OCI-LY1 (cell line): ENCODE data around the gene B2M.

Source experiments
- H2AFZ ChIP-seq: fragments of 200-600 bp; sonication (generic), shearing (Covaris generic); 2 replicates; pipeline ENCODE4 v1.6.0; 2014; ENCODE audit warnings: antibody characterized with exemption, mild to moderate bottlenecking, low read length
- H3F3A ChIP-seq: fragments of 200-600 bp; sonication (generic), shearing (Covaris generic); 2 replicates; pipeline ENCODE4 v1.6.0; 2014; ENCODE audit warnings: mild to moderate bottlenecking, antibody characterized with exemption, low read length, moderate library complexity; ENCODE audit not compliant: insufficient read depth
- H3K27ac ChIP-seq: fragments of 200-600 bp; sonication (generic); 2 replicates; pipeline ENCODE4 v1.5.1; 2014; ENCODE audit warnings: low read length, mixed run types, mild to moderate bottlenecking, low read depth; ENCODE audit not compliant: poor library complexity, severe bottlenecking
- H3K27me3 ChIP-seq: fragments of 200-600 bp; sonication (generic); 2 replicates; pipeline ENCODE4 v1.6.0; 2014; ENCODE audit warnings: antibody characterized with exemption, mild to moderate bottlenecking, low read length, moderate library complexity; ENCODE audit not compliant: insufficient read depth
- H3K36me3 ChIP-seq: fragments of 200-600 bp; sonication (generic); 2 replicates; pipeline ENCODE4 v1.6.1; 2014; ENCODE audit warnings: mild to moderate bottlenecking, antibody characterized with exemption, low read length, moderate library complexity, mixed read lengths; ENCODE audit not compliant: insufficient read depth
- H3K4me1 ChIP-seq: fragments of 200-600 bp; sonication (generic); 2 replicates; pipeline ENCODE4 v1.5.1; 2014; ENCODE audit warnings: mild to moderate bottlenecking, low read length, moderate library complexity; ENCODE audit not compliant: insufficient read depth, severe bottlenecking
- H3K4me2 ChIP-seq: fragments of 200-600 bp; sonication (generic), shearing (Covaris generic); 2 replicates; pipeline ENCODE4 v1.6.1; 2014; ENCODE audit warnings: low read length
- H3K4me3 ChIP-seq: fragments of 200-600 bp; sonication (generic); 2 replicates; pipeline ENCODE4 v1.5.1; 2014; ENCODE audit warnings: low read length, low read depth, mild to moderate bottlenecking, mixed read lengths; ENCODE audit not compliant: poor library complexity, severe bottlenecking
- H3K79me2 ChIP-seq: fragments of 200-600 bp; shearing (Covaris generic); 2 replicates; pipeline ENCODE4 v1.6.1; 2016; ENCODE audit warnings: mixed run types, low read length, mixed read lengths; ENCODE audit not compliant: insufficient read depth
- H3K9ac ChIP-seq: fragments of 200-600 bp; sonication (generic), shearing (Covaris generic); 2 replicates; pipeline ENCODE4 v1.6.1; 2014; ENCODE audit warnings: mild to moderate bottlenecking, low read length, mixed read lengths
- H3K9me2 ChIP-seq: fragments of 200-600 bp; sonication (generic), shearing (Covaris generic); 2 replicates; pipeline ENCODE4 v1.6.1; 2014; ENCODE audit warnings: low read depth, mild to moderate bottlenecking, low read length, mixed read lengths
- H3K9me3 ChIP-seq: fragments of 200-600 bp; shearing (Covaris generic); 2 replicates; pipeline ENCODE4 v1.6.1; 2014; ENCODE audit warnings: low read length, mixed read lengths
- H4K20me1 ChIP-seq: fragments of 200-600 bp; sonication (generic), shearing (Covaris generic); 2 replicates; pipeline ENCODE4 v1.6.0; 2016; ENCODE audit warnings: mild to moderate bottlenecking, low read length; ENCODE audit not compliant: insufficient read depth
- EZH2 ChIP-seq: fragments of 200-600 bp; sonication (generic), shearing (Covaris generic); IDR thresholded peaks from 2 replicates; pipeline ENCODE4 v1.8.0; 2017; ENCODE audit warnings: borderline replicate concordance, mixed run types, mild to moderate bottlenecking, antibody characterized with exemption, low read length, moderate library complexity, mixed read lengths
- TF ChIP-seq, protein P1 (sequence below): fragments of 200-600 bp; sonication (generic), shearing (Covaris generic); IDR thresholded peaks from 2 replicates; pipeline ENCODE4 v1.5.1; 2017; ENCODE audit warnings: mild to moderate bottlenecking, antibody characterized with exemption, low read length, moderate library complexity, mixed read lengths

B2M gene

DNA sequence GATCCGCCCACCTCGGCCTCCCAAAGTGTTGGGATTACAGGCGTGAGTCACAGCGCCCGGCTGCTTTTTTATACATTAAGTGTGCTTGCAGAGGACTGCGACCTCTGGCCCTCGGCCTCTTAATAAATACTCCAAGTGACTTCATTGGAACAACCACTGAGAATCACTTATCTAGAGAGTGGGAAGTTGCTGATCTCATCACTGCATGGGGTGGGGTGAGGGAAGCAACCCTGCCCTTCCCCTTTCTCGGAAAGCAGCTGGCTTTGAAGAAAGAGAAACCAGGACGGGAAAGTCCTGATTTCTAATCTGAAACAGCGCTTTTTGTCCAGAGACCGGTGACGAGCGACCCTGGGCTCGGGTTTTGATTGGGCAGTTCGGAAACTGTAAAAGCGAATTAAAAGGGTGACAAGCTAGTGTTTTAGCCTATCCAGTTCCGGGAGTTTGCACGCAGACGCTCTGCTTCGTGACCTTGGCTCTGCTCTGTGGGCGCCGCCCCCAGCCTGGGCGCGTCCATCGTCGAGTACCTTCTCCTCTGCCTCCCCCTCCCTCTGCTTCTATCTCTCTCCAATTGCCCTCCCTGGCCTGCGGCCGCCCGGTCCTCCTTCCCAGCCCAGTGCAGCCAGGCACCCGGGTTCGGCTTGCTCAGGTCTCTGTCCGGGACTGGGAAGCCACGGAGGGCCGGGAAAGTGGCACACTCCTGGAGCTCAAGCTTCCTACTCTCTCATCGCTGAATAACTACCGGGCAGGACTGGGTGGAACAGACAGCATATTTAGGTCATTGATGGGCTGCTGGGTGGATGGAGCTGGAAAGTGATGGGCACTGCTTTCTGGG is 17.5 kb downstream of the B2M start:
- Histone ChIP-seq H3F3A (0 out of 2 replicates have a peak, but pooled peaks cover 3% of the 10 kb centered on the region), H3K9me2 (no peaks in the 10 kb centered on the region), H3K27ac (peak overlapping the region; percentile 97), H3K4me2 (peak overlapping the region; percentile 77), H3K4me3 (peak overlapping the region; percentile 79), H4K20me1 (no peaks in the 10 kb centered on the region), H3K79me2 (peaks cover 7% of the 10 kb centered on the region; the same call in 1 of the 2 replicates), H3K9me3 (no peaks in the 10 kb centered on the region), H3K9ac (peak overlapping the region; percentile 91), H3K27me3 (no peaks in the 10 kb centered on the region), H2AFZ (no peak overlapping the region), H3K4me1 (peaks cover 62% of the 10 kb centered on the region), H3K36me3 (no peaks in the 10 kb centered on the region)
- TF ChIP-seq, protein P1, sequence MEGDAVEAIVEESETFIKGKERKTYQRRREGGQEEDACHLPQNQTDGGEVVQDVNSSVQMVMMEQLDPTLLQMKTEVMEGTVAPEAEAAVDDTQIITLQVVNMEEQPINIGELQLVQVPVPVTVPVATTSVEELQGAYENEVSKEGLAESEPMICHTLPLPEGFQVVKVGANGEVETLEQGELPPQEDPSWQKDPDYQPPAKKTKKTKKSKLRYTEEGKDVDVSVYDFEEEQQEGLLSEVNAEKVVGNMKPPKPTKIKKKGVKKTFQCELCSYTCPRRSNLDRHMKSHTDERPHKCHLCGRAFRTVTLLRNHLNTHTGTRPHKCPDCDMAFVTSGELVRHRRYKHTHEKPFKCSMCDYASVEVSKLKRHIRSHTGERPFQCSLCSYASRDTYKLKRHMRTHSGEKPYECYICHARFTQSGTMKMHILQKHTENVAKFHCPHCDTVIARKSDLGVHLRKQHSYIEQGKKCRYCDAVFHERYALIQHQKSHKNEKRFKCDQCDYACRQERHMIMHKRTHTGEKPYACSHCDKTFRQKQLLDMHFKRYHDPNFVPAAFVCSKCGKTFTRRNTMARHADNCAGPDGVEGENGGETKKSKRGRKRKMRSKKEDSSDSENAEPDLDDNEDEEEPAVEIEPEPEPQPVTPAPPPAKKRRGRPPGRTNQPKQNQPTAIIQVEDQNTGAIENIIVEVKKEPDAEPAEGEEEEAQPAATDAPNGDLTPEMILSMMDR: no peak
- no peak for TF ChIP-seq EZH2

DNA sequence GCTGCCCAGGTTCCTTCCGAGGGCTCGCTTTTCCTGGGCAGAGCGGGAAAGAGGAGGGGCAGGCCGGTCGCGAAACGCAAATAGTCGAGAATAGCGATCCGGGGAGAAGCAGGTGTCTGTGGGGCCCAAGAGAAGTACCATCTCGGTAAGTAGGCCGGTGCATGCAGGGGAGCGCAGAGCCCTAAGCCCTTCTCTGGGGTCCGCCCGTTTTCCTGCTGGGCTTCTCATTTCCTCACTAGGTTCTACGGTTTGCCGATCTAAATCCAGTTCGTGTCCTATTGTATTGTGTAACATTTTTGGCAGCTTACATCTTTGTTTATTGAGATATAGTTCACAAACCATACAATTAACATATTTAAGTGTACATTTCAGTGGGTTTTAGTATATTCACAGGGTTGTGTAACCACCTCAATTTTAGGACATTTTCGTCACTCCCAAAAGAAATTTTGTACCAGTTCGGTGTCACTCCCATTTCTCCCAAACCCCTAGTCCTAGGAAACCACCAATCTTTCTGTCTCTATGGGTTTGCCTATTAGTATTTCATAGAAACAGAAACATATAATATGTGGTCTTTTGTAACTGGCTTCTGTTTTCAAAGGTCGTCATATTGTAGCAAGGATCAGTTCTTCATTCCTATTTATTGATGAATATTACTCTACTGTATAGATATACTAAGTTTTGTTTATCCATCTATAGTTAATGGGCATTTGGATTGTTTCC is 18.3 kb downstream of the B2M start:
- H3K4me1 ChIP-seq: peaks cover 54% of the 10 kb centered on the region
- no peak overlapping the region for H2AFZ ChIP-seq
- H3K79me2 ChIP-seq: peaks cover 7% of the 10 kb centered on the region; the same call in 1 of the 2 replicates
- peak overlapping the region; percentile 97 for H3K27ac ChIP-seq
- H3F3A ChIP-seq: 0 out of 2 replicates have a peak, but pooled peaks cover 3% of the 10 kb centered on the region
- peak overlapping the region; percentile 77 for H3K4me2 ChIP-seq
- peak overlapping the region; percentile 91 for H3K9ac ChIP-seq
- no peaks in the 10 kb centered on the region for H3K27me3 ChIP-seq
- H4K20me1 ChIP-seq: no peaks in the 10 kb centered on the region
- TF ChIP-seq, protein P1: no peak
- TF ChIP-seq EZH2: no peak
- no peaks in the 10 kb centered on the region for H3K9me3 ChIP-seq
- H3K9me2 ChIP-seq: no peaks in the 10 kb centered on the region
- H3K36me3 ChIP-seq: no peaks in the 10 kb centered on the region
- peak overlapping the region; percentile 79 for H3K4me3 ChIP-seq

DNA sequence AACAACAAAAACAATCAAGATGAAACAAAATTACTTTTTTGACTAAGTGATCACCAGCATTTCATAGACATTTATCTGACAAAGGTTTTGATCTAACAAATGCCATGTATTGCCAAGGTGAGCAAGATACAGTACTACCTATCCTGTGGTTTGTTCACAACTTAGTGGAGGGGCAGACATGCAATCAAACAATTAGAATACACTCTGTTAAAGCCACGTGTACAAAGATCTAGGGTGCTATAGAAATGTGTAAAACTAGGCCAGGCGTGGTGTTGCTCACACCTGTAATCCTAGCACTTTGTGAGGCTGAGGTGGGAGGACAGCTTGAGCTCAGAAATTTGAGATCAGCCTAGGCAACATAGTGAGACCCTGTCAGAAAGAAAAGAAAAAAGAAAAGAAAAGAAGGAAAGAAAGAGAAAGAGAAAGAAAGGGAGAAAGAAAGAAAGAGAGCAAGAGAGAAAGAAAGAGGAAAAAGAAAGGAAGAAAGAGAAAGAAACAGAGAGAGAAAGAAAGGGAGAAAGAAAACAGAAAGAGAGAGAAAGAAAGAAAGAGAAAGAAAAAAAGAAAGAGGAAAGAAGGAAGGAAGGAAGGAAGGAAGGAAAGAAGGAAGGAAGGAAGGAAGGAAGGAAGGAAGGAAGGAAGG is 23.6 kb downstream of the B2M start:
- Histone ChIP-seq H4K20me1 (no peaks in the 10 kb centered on the region), H3K9me2 (no peaks in the 10 kb centered on the region), H3K36me3 (no peaks in the 10 kb centered on the region), H3K9me3 (no peaks in the 10 kb centered on the region), H3K4me3 (no peak overlapping the region), H2AFZ (no peak overlapping the region), H3K27me3 (no peaks in the 10 kb centered on the region), H3K27ac (peak overlapping the region; percentile 37), H3F3A (no peaks in the 10 kb centered on the region), H3K4me1 (peaks cover 29% of the 10 kb centered on the region), H3K4me2 (peak overlapping the region; percentile 42; the same call in 1 of the 2 replicates), H3K79me2 (peaks cover 2% of the 10 kb centered on the region; the same call in 1 of the 2 replicates), H3K9ac (no peak overlapping the region; the same call in 1 of the 2 replicates)
- TF ChIP-seq, protein P1: no peak
- TF ChIP-seq EZH2: no peak
